ENCODE results near the gene CNFN.
A peak's percentile ranks its signal among the peaks of the same experiment; 100 is the strongest.

DNA sequence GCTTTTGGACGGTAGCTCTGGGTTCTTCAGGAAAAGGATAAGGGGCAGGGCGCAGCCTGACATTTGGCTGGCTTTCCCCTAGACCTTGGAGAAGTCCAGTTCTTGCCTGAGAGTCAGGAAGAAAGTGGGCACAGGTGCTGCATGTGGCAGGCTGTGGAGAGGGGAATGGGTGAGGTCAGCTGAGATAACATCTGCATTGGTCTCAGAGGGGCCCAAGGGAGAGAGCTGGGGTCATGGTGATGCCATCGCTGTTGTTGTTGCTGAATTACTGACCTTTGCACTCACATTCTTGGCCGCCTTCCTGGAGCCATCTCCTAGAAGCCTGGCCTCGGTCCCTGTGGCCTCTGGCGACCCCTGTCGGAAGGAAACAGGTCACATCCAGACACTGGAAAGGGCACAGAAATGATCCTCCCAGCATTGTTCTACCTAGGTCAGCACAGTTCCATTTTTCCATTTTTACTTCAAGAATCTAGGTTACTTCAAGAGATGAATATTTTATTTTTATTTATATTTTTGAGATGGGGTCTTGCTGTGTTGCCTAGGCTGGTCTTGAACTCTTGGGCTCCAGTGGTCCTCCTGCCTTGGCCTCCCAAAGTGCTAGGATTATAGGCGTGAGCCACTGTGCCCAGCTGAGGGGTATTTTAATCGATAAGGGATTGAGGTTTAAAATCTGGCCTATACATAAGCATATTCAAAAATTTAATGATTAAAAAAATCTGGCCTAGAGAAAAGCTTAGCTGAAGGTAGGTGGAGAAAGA is 43.6 kb upstream of the CNFN start:
- TF ChIP-seq, protein P1, sequence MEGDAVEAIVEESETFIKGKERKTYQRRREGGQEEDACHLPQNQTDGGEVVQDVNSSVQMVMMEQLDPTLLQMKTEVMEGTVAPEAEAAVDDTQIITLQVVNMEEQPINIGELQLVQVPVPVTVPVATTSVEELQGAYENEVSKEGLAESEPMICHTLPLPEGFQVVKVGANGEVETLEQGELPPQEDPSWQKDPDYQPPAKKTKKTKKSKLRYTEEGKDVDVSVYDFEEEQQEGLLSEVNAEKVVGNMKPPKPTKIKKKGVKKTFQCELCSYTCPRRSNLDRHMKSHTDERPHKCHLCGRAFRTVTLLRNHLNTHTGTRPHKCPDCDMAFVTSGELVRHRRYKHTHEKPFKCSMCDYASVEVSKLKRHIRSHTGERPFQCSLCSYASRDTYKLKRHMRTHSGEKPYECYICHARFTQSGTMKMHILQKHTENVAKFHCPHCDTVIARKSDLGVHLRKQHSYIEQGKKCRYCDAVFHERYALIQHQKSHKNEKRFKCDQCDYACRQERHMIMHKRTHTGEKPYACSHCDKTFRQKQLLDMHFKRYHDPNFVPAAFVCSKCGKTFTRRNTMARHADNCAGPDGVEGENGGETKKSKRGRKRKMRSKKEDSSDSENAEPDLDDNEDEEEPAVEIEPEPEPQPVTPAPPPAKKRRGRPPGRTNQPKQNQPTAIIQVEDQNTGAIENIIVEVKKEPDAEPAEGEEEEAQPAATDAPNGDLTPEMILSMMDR (IDR thresholded peaks at IDR 0.05 in 2 of 3, conservative IDR thresholded peaks at IDR 0.05 in 1 of 3; ENCODE audit: control insufficient read depth in 2 of 3, extremely low read depth in 1 of 3, insufficient read depth in 1 of 3, low read depth in 3 of 3, low read length in 3 of 3), result peak; percentile 91 to 95 (median 93)
- TF ChIP-seq, protein P2, sequence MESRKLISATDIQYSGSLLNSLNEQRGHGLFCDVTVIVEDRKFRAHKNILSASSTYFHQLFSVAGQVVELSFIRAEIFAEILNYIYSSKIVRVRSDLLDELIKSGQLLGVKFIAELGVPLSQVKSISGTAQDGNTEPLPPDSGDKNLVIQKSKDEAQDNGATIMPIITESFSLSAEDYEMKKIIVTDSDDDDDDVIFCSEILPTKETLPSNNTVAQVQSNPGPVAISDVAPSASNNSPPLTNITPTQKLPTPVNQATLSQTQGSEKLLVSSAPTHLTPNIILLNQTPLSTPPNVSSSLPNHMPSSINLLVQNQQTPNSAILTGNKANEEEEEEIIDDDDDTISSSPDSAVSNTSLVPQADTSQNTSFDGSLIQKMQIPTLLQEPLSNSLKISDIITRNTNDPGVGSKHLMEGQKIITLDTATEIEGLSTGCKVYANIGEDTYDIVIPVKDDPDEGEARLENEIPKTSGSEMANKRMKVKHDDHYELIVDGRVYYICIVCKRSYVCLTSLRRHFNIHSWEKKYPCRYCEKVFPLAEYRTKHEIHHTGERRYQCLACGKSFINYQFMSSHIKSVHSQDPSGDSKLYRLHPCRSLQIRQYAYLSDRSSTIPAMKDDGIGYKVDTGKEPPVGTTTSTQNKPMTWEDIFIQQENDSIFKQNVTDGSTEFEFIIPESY (IDR thresholded peaks at IDR 0.05), result no peak
- TF ChIP-seq RAD21 (IDR thresholded peaks at IDR 0.05; ENCODE audit: insufficient read depth, low read depth, low read length) (peak; percentile 83), SREBF2 (IDR thresholded peaks at IDR 0.05; ENCODE audit: low read length) (no peak)

All from GM12878 (cell line).